IPS-NIHi7 (cell line): Measurements from ENCODE around the gene BET1.
"Not testable (repeated sequence)": the region's sequence is repeated elsewhere in the genome, so short reads cannot be mapped to it uniquely, and the experiment has no call there.

Source experiments
- DNase-seq: peaks from one replicate; pipeline ENCODE4 v3.0.0; 2012; ENCODE audit warnings: mixed read lengths; ENCODE audit errors: extremely low spot score

The BET1 gene

GRCh38 chr7:94004024-94004951 lies at the start of gene BET1:
Gene BET1 (minus strand): TSS chr7:94004355. CDS start chr7:94004216, 139 bp downstream.
- DNase-seq = peak; percentile 94

GRCh38 chr7:94053532-94053931 lies 49.4 kb upstream of the BET1 start:
- no peak for DNase-seq

GRCh38 chr7:94052398-94053180 lies 48.4 kb upstream of the BET1 start:
- no peak for DNase-seq

GRCh38 chr7:94050046-94050445 lies 45.9 kb upstream of the BET1 start:
- no peak for DNase-seq

- DNase-seq = no peak
Observed at GRCh38 chr7:94049615-94050014, 45.5 kb upstream of the BET1 start.

- DNase-seq = no peak
Observed at GRCh38 chr7:94048755-94049154, 44.6 kb upstream of the BET1 start.

GRCh38 chr7:94047956-94048355 lies 43.8 kb upstream of the BET1 start:
- no peak for DNase-seq

- DNase-seq = no peak
Observed at GRCh38 chr7:94045581-94045980, 41.4 kb upstream of the BET1 start.

GRCh38 chr7:94044806-94045205 lies 40.7 kb upstream of the BET1 start:
- DNase-seq = no peak

- no peak for DNase-seq
Observed at GRCh38 chr7:94043299-94043698, 39.1 kb upstream of the BET1 start.

GRCh38 chr7:94042381-94042780 lies 38.2 kb upstream of the BET1 start:
- DNase-seq = no peak

- DNase-seq = no peak
Observed at GRCh38 chr7:94041529-94041928, 37.4 kb upstream of the BET1 start.

- DNase-seq = no peak
Observed at GRCh38 chr7:94040254-94040653, 36.1 kb upstream of the BET1 start.

- DNase-seq = no peak
Observed at GRCh38 chr7:94039368-94040035, 35.3 kb upstream of the BET1 start.

GRCh38 chr7:94031865-94032264 lies 27.7 kb upstream of the BET1 start:
- DNase-seq = no peak

- DNase-seq = no peak
Observed at GRCh38 chr7:94030634-94031033, 26.5 kb upstream of the BET1 start.

GRCh38 chr7:94029976-94030375 lies 25.8 kb upstream of the BET1 start:
- no peak for DNase-seq

- no peak for DNase-seq
Observed at GRCh38 chr7:94028768-94029167, 24.6 kb upstream of the BET1 start.

- DNase-seq = not testable (repeated sequence)
Observed at GRCh38 chr7:94026619-94027018, 22.5 kb upstream of the BET1 start.

- DNase-seq = no peak
Observed at GRCh38 chr7:94022550-94022949, 18.4 kb upstream of the BET1 start.

- DNase-seq = no peak
Observed at GRCh38 chr7:94016786-94017185, 12.6 kb upstream of the BET1 start.

- no peak for DNase-seq
Observed at GRCh38 chr7:94015538-94015937, 11.4 kb upstream of the BET1 start.
